HG03280 (cell line): ENCODE measurements around the gene TUBGCP2.

Experiments
- ATAC-seq: cut with Tn5 transposase; IDR thresholded peaks from one replicate; pipeline ENCODE4 v1.9.1; 2021; ENCODE audit warnings: mild to moderate bottlenecking, moderate library complexity; ENCODE audit not compliant: unreplicated experiment

Gene TUBGCP2

GRCh38 chr10:133252223-133252552 lies 56.5 kb downstream of the TUBGCP2 start:
- no peak for ATAC-seq

GRCh38 chr10:133251388-133252222 lies 57.1 kb downstream of the TUBGCP2 start:
- no peak for ATAC-seq

GRCh38 chr10:133249975-133250754 lies 58.5 kb downstream of the TUBGCP2 start:
- ATAC-seq: no peak

- ATAC-seq: no peak
These were observed 59.4 kb downstream of the TUBGCP2 start for GRCh38 chr10:133249094-133249780.

GRCh38 chr10:133248334-133248715 lies 60.3 kb downstream of the TUBGCP2 start:
- ATAC-seq: no peak

- ATAC-seq: no peak
These were observed 60.9 kb downstream of the TUBGCP2 start for GRCh38 chr10:133247681-133248333.

GRCh38 chr10:133246236-133246626 lies 62.4 kb downstream of the TUBGCP2 start:
- ATAC-seq: no peak

GRCh38 chr10:133245439-133246235 lies 63.0 kb downstream of the TUBGCP2 start:
- ATAC-seq: no peak

GRCh38 chr10:133243593-133243992 lies 65.1 kb downstream of the TUBGCP2 start:
- ATAC-seq: no peak

GRCh38 chr10:133242611-133243356 lies 65.9 kb downstream of the TUBGCP2 start:
- ATAC-seq: no peak

GRCh38 chr10:133241501-133242205 lies 67.0 kb downstream of the TUBGCP2 start:
- no peak for ATAC-seq

GRCh38 chr10:133239990-133240389 lies 68.7 kb downstream of the TUBGCP2 start:
- no peak for ATAC-seq

GRCh38 chr10:133238466-133238804 lies 70.2 kb downstream of the TUBGCP2 start:
- no peak for ATAC-seq

- ATAC-seq: no peak
These were observed 70.8 kb downstream of the TUBGCP2 start, which contains the start of gene VENTX for GRCh38 chr10:133237588-133238465. Gene VENTX (plus strand): TSS chr10:133237855. CDS start chr10:133237915, 60 bp downstream.

GRCh38 chr10:133237241-133237587 lies 71.5 kb downstream of the TUBGCP2 start:
- ATAC-seq: no peak

- no peak for ATAC-seq
These were observed 72.1 kb downstream of the TUBGCP2 start for GRCh38 chr10:133236401-133237240.

GRCh38 chr10:133235932-133236331 lies 72.7 kb downstream of the TUBGCP2 start:
- ATAC-seq: no peak
